HL-60 (cell line): ENCODE measurements around the gene ZC3H12D.
A peak's percentile ranks its signal among the peaks of the same experiment; 100 is the strongest.

Experiments used
- DNase-seq, 2 experiments: peaks; one replicate each; pipeline ENCODE4 v3.0.0-alpha.2; 2010 to 2020; ENCODE audit warnings: low read depth in 1 of 2, low spot score in 1 of 2
- H3K27ac ChIP-seq: fragments of 250-450 bp; sonication (Bioruptor Pico); replicated peaks from 2 replicates; pipeline ENCODE4 v1.5.1; 2020; ENCODE audit warnings: mild to moderate bottlenecking, moderate library complexity
- H3K27me3 ChIP-seq: fragments of 250-450 bp; sonication (Bioruptor Pico); 2 replicates; pipeline ENCODE4 v1.5.1; 2021; ENCODE audit warnings: mild to moderate bottlenecking, moderate library complexity; ENCODE audit not compliant: insufficient read depth, poor library complexity, severe bottlenecking
- H3K4me3 ChIP-seq: replicated peaks from 2 replicates; pipeline ENCODE4 v1.5.1; 2011; ENCODE audit warnings: mild to moderate bottlenecking, control low read depth, low read length; ENCODE audit not compliant: insufficient read depth
- CTCF ChIP-seq: IDR thresholded peaks from one replicate; pipeline ENCODE4 v1.5.1; 2011; ENCODE audit warnings: low read length, control low read depth, inconsistent platforms; ENCODE audit not compliant: insufficient read depth
- GABPA ChIP-seq: IDR thresholded peaks from 2 replicates; pipeline ENCODE4 v1.6.1; 2012; ENCODE audit warnings: low read depth
- POLR2AphosphoS5 ChIP-seq: IDR thresholded peaks from 2 replicates; pipeline ENCODE4 v1.6.1; 2012; ENCODE audit warnings: low read depth
- REST ChIP-seq: IDR thresholded peaks from 2 replicates; pipeline ENCODE4 v1.6.1; 2012; ENCODE audit warnings: low read depth; ENCODE audit not compliant: insufficient replicate concordance
- SPI1 ChIP-seq: IDR thresholded peaks from 2 replicates; pipeline ENCODE4 v1.6.1; 2012; ENCODE audit warnings: low read depth, mild to moderate bottlenecking, borderline replicate concordance

ZC3H12D gene

GRCh38 chr6:149405823-149406765 lies 78.7 kb downstream of the ZC3H12D start:
- DNase-seq, result peak; percentile 48 to 64
- peak overlapping the region; percentile 71 for H3K27ac ChIP-seq
- H3K4me3 ChIP-seq, result no peak overlapping the region
- TF ChIP-seq GABPA (no peak), SPI1 (no peak), CTCF (no peak)
- H3K27me3 ChIP-seq, result no peaks in the 10 kb centered on the region

GRCh38 chr6:149403534-149403933 lies 81.3 kb downstream of the ZC3H12D start:
- TF ChIP-seq REST (no peak), GABPA (no peak), CTCF (no peak), POLR2AphosphoS5 (no peak), SPI1 (no peak)

GRCh38 chr6:149400050-149400449 lies 84.8 kb downstream of the ZC3H12D start, which contains the start of gene SUMO4:
SUMO4 (plus strand) TSS chr6:149400262; CDS start chr6:149400392, 130 bp downstream.
- TF ChIP-seq SPI1 (no peak), POLR2AphosphoS5 (no peak), CTCF (no peak)
- no peak within 1 kb of the TSS for H3K4me3 ChIP-seq
- H3K27ac ChIP-seq, result no peak within 1 kb of the TSS
- no peak for DNase-seq
- H3K27me3 ChIP-seq, result no peaks in the 10 kb centered on the region

More at GRCh38 chr6:149403534-149403933, 81.3 kb downstream of the ZC3H12D start:
- DNase-seq, result no peak
- no peak overlapping the region for H3K27ac ChIP-seq
- H3K4me3 ChIP-seq, result no peak overlapping the region
- H3K27me3 ChIP-seq, result no peaks in the 10 kb centered on the region

GRCh38 chr6:149397384-149397783 lies 87.4 kb downstream of the ZC3H12D start:
- Histone ChIP-seq H3K4me3 (no peak overlapping the region), H3K27me3 (no peaks in the 10 kb centered on the region), H3K27ac (no peak overlapping the region)
- TF ChIP-seq POLR2AphosphoS5, result no peak
- TF ChIP-seq REST, result no peak
- TF ChIP-seq CTCF, result no peak
- no peak for TF ChIP-seq GABPA
- no peak for TF ChIP-seq SPI1
- no peak for DNase-seq
